ENCODE results near the gene P3H3.
"Not testable (repeated sequence)": the region's sequence is repeated elsewhere in the genome, so short reads cannot be mapped to it uniquely, and the experiment has no call there.

Gene P3H3

GRCh38 chr12:6888794-6889193, 60.6 kb downstream of the P3H3 start:
- peaks cover 12% of the 10 kb centered on the region for H3K4me1 ChIP-seq (ENCODE audit: control insufficient read depth, insufficient read depth, low read length)
- H3K4me3 ChIP-seq (ENCODE audit: low read length); DNase-seq (ENCODE audit: low read depth); H3K36me3 ChIP-seq (ENCODE audit: control insufficient read depth, insufficient read depth, low read length, severe bottlenecking); H3K9ac ChIP-seq (ENCODE audit: low read length); H3K27me3 ChIP-seq (replicated peaks; ENCODE audit: control insufficient read depth, insufficient read depth, low read length); H3K9me3 ChIP-seq (ENCODE audit: control insufficient read depth, low read length): not testable (repeated sequence)
